Breast epithelium (tissue), 3 donors: ENCODE data around the gene LMAN2.

Experiments
- CTCF ChIP-seq, 3 donors: fragments of 450-650 bp; IDR thresholded peaks; one replicate each; pipeline ENCODE4 v1.5.1; 2016 to 2017; ENCODE audit warnings: antibody characterized with exemption in 3 of 3, mild to moderate bottlenecking in 3 of 3, moderate library complexity in 3 of 3
- POLR2A ChIP-seq: fragments of 450-650 bp; IDR thresholded peaks from one replicate; pipeline ENCODE4 v1.6.1; 2016; ENCODE audit warnings: antibody characterized with exemption, mild to moderate bottlenecking, moderate library complexity
- POLR2AphosphoS5 ChIP-seq, 3 donors: sonication (generic); formaldehyde crosslinking; IDR thresholded peaks; one replicate each; pipeline ENCODE4 v1.6.1; 2017; ENCODE audit warnings: antibody characterized with exemption in 3 of 3

GRCh38 chr5:177397875-177398390 lies 46.5 kb upstream of the LMAN2 start:
- no peak for TF ChIP-seq CTCF (IDR thresholded peaks at IDR 0.05)
- TF ChIP-seq POLR2A, result no peak
- TF ChIP-seq POLR2AphosphoS5 (IDR thresholded peaks at IDR 0.05), result no peak
